Stimulated activated CD4-positive, alpha-beta T cell treated with anti-CD3 and anti-CD28 coated beads, Interleukin-1b, Interleukin-23, amount 100 ng/mL, for 1 hour (primary cell): ENCODE measurements around the gene PIGC.
A peak's percentile ranks its signal among the peaks of the same experiment; 100 is the strongest.

Experiments used
- DNase-seq, 2 donors: peaks; one replicate each; pipeline ENCODE4 v3.0.0-alpha.2; 2020; ENCODE audit warnings: low read depth in 2 of 2

The PIGC gene

DNA sequence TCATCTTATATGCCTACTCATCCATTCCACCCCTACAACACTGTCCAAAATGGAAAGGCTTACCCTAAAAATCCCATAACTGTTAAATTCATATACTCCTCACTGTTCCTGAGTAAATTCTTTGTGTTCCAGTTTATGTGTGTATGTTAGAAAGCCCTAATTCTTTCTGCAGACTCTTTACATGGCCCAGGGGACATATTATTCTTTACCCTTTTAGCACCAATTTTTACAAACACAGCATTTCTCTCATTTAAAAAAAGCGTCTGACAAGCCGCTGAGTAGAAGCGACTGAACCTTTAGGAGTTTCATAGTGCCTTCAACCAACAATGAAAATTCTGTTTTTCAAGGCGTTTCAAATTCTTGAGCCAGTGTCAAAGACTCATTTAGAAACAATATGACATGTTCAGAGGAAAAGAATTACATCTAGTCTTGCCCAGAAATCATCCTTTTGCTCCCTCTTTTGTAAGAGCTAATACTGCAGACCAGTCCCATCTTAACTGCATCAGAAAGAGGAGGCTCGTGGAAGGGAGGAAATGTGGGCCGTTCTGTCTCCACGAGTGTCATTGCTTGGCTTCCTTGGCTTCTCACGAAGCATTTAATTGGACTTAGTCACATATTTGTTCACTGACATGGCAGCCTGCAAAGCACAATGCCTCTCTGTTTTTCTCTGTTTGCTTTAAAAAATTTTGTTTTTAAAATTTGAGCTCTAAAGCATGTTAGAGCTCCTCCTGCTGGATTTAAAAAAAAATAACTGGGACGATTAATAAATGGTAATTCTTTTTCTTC, 44.7 kb downstream of the PIGC start:
- DNase-seq, result no peak

DNA sequence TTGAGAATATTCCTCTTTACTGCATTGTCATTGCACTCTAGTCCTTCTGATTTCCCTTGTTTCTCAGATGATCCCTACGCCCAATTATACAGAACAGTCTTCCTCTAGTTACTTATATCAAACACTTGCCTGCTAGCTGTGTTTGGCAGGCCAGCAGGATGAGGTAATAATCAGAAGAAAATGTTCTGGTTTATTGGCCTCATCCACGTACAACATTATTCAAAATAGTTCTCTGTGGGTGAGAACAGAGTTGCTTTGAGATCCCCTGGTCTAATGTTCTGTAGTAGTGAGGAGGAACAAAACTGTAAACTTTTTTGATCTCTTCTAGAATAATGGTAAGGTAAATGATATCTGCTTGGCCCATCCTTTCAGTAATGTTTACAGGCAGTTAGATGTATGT, 45.7 kb downstream of the PIGC start:
- DNase-seq, result no peak

DNA sequence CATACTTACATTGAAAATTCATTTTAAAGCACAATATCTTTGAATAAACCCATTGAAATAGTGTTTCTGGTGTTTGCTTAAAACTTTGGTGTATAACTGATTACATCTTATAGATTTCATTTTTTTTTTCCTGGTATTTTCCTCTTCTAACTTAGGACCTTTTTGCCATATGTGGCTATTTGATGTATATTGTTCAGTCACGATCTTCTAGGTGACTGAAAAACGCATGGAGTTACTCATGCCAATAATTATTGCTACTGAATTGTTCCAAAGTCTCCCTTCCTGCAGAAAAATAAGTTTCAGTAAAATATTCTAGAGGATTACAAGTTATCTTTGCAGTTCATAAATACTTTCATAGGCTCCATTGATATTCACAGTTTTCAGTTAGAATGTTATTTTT, 46.2 kb downstream of the PIGC start:
- no peak for DNase-seq

DNA sequence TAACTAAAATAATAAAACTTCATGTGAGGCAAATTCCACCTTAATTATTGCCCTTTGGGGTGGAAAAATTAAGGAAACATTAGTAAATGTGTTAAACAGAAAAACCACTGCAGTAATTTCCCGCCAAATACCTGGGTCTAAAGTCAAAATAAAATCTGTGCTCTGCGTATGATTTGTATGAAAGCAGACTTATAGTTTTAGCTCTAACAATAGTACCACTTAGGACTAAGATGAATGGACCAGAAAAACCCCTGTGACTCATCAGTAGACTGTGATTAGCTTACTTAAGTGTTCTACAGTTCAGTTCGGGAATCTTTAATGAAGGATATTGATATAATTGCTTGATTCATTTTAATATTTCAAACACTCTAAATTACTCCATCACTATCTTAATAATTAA, 46.6 kb downstream of the PIGC start:
- no peak for DNase-seq

DNA sequence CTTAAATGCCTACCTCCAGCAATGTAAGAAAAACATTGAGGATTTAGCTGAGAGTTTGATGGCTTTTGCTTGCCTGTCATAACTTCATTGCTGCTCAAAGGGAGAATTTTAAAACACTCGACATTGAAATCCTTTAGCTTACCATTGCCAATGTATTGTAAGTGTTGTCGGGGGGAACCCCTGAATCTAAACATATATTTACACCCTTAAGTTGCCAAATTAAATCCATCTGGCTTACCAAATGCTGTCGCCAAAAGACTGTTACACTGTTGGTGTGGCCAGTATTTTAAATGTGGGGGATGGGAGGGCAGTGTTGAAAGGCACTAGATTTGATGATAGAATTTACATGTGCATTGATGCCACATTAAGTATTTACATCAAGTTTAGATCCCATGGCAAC, 48.3 kb downstream of the PIGC start:
- no peak for DNase-seq

DNA sequence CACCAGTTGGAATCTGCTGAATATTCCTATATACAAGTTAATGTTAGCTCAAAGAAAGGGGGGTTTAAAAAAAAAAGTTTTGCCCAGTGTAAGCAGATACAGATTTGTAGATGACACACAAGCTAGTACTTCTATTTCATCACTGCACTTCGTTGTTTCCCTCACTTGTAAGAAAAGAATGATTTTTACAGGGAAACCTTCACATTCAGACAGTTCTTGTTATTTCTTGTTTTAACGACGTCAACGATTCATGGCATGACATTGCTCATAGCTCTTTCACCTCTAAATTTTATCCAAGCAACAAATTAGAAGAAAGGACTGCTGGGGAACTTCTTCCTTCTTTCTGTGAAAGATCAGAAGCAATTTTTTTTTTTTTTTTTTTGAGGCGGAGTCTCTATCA, 49.1 kb downstream of the PIGC start:
- DNase-seq, result no peak

DNA sequence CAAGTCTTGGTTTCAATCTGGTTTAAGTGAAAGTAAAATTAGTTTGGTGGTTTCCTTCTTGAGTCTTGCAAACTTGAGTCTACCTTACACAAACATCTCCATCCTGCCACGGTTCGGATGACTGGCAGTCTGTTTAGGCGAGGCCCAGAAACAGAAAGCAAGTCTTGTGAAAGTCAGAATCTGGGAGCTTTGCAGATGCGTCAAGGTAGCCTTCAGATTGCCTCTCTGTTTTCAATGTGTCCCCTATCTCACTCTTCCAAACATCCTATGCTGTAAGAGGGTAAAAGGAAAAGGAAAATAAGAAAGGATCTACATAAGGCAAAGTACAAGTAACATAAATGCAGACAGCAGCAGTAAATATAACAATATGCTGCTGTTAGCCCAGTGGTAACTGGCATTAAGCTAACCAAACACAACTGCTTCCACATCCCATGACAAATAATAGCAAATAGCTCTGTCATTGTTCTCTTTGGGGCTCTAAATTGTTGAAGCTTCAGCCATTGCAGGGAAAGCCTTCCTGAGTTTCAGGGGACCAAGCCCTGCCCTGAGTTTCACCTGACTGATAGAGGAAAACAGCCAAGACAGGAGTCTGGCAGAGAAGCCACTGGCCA, 49.6 kb downstream of the PIGC start:
- peak; percentile 15 to 27 for DNase-seq

DNA sequence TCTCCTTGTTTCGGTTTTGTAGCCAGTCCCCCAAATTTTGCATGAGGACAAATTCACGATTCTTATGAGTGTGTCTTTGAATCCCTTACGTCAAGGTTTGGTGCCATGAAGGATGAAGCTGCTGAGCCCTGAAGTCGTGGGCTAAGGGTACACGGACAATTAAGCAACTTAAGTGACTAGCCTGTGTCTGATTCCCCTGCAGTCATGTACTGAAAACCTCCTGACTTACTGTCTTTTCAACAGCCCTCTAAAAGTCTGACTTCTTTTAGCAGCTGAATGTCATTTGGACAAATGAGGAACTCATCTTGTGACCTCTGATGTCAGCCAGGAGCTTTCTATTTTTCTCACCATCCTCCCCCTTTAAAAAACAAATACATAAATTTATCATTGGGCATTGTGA, 50.5 kb downstream of the PIGC start:
- DNase-seq, result no peak

DNA sequence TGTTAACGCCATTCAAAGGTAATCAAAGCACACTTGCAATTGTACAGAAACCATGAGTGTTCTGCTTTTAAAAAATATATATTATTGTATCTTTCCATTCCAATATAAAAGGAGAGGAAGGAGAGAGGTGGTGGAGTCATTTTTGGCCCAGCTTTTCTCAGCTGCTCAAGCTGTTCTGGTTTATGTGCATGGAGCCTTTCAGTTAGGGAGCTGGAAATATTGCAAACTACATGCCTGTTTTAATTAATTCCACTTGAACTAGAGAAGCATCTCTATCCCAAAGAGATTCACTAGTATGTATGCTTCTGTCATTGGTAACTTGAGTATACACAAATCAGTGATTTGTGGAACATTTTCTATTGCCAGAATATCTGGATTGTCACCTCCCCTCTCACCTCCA, 51.9 kb downstream of the PIGC start:
- DNase-seq, result no peak
